H1 (cell line): ENCODE data around the gene C9orf50. TPM values are rescaled to one million over a fixed set of nuclear protein-coding genes. Genes with fewer than 3 reads are reported as not detected.

ENCODE experiments used
- BCL11A ChIP-seq, 2 experiments: IDR thresholded peaks; one replicate each; pipeline ENCODE4 v1.6.1; 2011; ENCODE audit warnings: low read depth in 2 of 2, low read length in 2 of 2, mild to moderate bottlenecking in 2 of 2
- CREB1 ChIP-seq: IDR thresholded peaks from 2 replicates; pipeline ENCODE4 v1.6.1; 2012; ENCODE audit warnings: inconsistent platforms
- EGR1 ChIP-seq: IDR thresholded peaks from 2 replicates; pipeline ENCODE4 v1.6.1; 2011; ENCODE audit warnings: low read depth, low read length, borderline replicate concordance
- KDM4A ChIP-seq: IDR thresholded peaks from one replicate; pipeline ENCODE4 v1.7.1; 2012; ENCODE audit warnings: low read depth, mild to moderate bottlenecking, moderate library complexity, low read length, inconsistent platforms; ENCODE audit not compliant: severe bottlenecking
- KDM5A ChIP-seq: fragments of 200-600 bp; IDR thresholded peaks from 2 replicates; pipeline ENCODE4 v1.7.1; 2012; ENCODE audit warnings: mild to moderate bottlenecking, low read length, inconsistent platforms, mixed read lengths
- NANOG ChIP-seq: IDR thresholded peaks from 2 replicates; pipeline ENCODE4 v1.6.1; 2011; ENCODE audit warnings: low read length, low read depth, mild to moderate bottlenecking, inconsistent platforms; ENCODE audit not compliant: insufficient read depth, poor library complexity, severe bottlenecking
- NRF1 ChIP-seq: IDR thresholded peaks from 2 replicates; pipeline ENCODE4 v1.6.1; 2011; ENCODE audit warnings: mild to moderate bottlenecking, low read depth, low read length, improper control_type of control experiment
- POLR2A ChIP-seq, 2 experiments: IDR thresholded peaks; 1 replicate in 1 of 2; 2 replicates in 1 of 2; pipeline ENCODE4 v1.6.1; 2011; ENCODE audit warnings: low read depth in 2 of 2, low read length in 2 of 2, mild to moderate bottlenecking in 2 of 2; ENCODE audit errors: control extremely low read depth in 1 of 2
- RBBP5 ChIP-seq: IDR thresholded peaks from 2 replicates; pipeline ENCODE4 v1.7.1; 2012; ENCODE audit warnings: low read depth, mild to moderate bottlenecking, inconsistent platforms, low read length, moderate library complexity, borderline replicate concordance
- SIN3A ChIP-seq, 2 experiments: IDR thresholded peaks in 1 of 2; conservative IDR thresholded peaks in 1 of 2; 2 replicates each; pipeline ENCODE4 v1.6.1; 2011 to 2012; ENCODE audit warnings: low read length in 2 of 2, improper control_type of control experiment in 1 of 2, low read depth in 1 of 2, mild to moderate bottlenecking in 1 of 2
- SIX5 ChIP-seq: IDR thresholded peaks from 2 replicates; pipeline ENCODE4 v1.6.1; 2011; ENCODE audit warnings: mild to moderate bottlenecking, low read depth, low read length
- SUZ12 ChIP-seq: fragments of 200-600 bp; sonication (generic); IDR thresholded peaks from 2 replicates; pipeline ENCODE4 v1.6.1; 2012; ENCODE audit warnings: mild to moderate bottlenecking, inconsistent platforms, low read length, moderate library complexity, mixed read lengths
- polyA plus RNA-seq, 7 experiments: library from polyadenylated mRNA; depleted of rRNA in 3 of 7; stranded (reverse) in 5 of 7; unstranded in 2 of 7; fragments of >200 nt in 5 of 7; fragments of 200-250 nt in 2 of 7; gene quantifications; 1 replicate in 5 of 7; 2 replicates in 1 of 7; 4 replicates in 1 of 7; pipeline versions ENCODE4 v1.2.1 to v1.2.3, GENCODE V29; 2011 to 2013; ENCODE audit warnings: missing spikeins in 2 of 7, mixed read lengths in 2 of 7
- total RNA-seq: library from RNA; stranded (reverse); fragmentation: NEBNext Ultra II Directional; extraction: Animal tissue kit (Norgen Biotek cat#: 25700); gene quantifications from 2 replicates; pipeline ENCODE4 v1.2.1, GENCODE V29; 2021

C9orf50 gene
- total and polyA plus RNA-seq, 2 of the 8 experiments (the other 6 are each of a cell fraction or from before 2014, with no cell fraction given): not detected

DNA sequence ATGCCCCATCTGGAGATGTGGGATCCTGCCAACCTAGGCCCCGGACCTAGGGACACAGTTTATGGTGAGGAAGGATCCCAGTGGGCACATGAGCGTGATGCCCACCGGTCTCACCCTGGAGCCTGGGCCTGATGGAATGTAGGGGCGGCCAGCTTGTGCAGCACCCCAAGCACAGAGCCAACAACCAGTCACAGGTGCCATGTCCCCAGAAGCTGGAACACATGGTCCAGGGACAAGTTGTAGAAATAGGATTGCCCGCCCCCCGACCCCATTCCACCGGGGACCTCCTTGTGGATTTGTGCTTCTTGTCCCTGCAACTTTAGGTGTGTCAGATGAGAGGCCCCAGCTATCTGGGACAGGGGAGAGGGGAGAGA is 48.9 kb downstream of the C9orf50 start (continued):
- TF ChIP-seq BCL11A (IDR thresholded peaks at IDR 0.05; ENCODE audit: low read depth in 2 of 2, low read length in 2 of 2): no peak
- no peak for TF ChIP-seq RBBP5
- no peak for TF ChIP-seq SIN3A (conservative IDR thresholded peaks at IDR 0.05 in 1 of 2, IDR thresholded peaks at IDR 0.05 in 1 of 2; ENCODE audit: low read depth in 1 of 2, low read length in 2 of 2)
- no peak for TF ChIP-seq SUZ12
- TF ChIP-seq NRF1: no peak
- no peak for TF ChIP-seq CREB1
- no peak for TF ChIP-seq POLR2A (IDR thresholded peaks at IDR 0.05; ENCODE audit: control extremely low read depth in 1 of 2, low read depth in 2 of 2, low read length in 2 of 2)
- no peak for TF ChIP-seq KDM5A
- no peak for TF ChIP-seq KDM4A
- TF ChIP-seq EGR1: no peak
- no peak for TF ChIP-seq NANOG
- TF ChIP-seq SIX5: no peak
